ENCODE results near the gene FAM120B. TPM values are rescaled to one million over a fixed set of nuclear protein-coding genes. Genes with fewer than 3 reads are reported as not detected.

FAM120B gene
- total RNA-seq, 1 experiment from 2014 or later = 15.2 TPM

- TF ChIP-seq NFATC4 (CRISPR knock-in tag; IDR thresholded peaks at IDR 0.05) (no peak), ZNF138 (CRISPR knock-in tag; conservative IDR thresholded peaks at IDR 0.05) (no peak), HMGA2 (CRISPR knock-in tag; IDR thresholded peaks at IDR 0.05) (no peak)
These were observed 13.0 kb upstream of the FAM120B start (continued) for GRCh38 chr6:170293341-170294231.

- Mint-ChIP-seq H3K36me3 (peaks cover 8% of the 10 kb centered on the region), H3K9me3 (peaks cover 7% of the 10 kb centered on the region), H3K27ac (no peak overlapping the region), H3K4me3 (peak overlapping the region; percentile 88), H3K4me1 (peaks cover 47% of the 10 kb centered on the region), H3K27me3 (ENCODE audit: low read depth) (peaks cover 81% of the 10 kb centered on the region)
- ChIA-PET POLR2A (no interaction called here), CTCF (interaction anchor here (0.7 to 1.2 kb wide), 2 partner anchors 71 to 463 kb away, joined by 4 to 6 read pairs; no protein-coding TSS in a partner anchor)
- DNase-seq (ENCODE audit: low spot score) (no peak), ATAC-seq (no peak)
- TF ChIP-seq RORB (CRISPR knock-in tag; IDR thresholded peaks at IDR 0.05) = no peak
- no peak for TF ChIP-seq NR2C2 (CRISPR knock-in tag; IDR thresholded peaks at IDR 0.05)
- no peak for TF ChIP-seq ATF6 (CRISPR knock-in tag; IDR thresholded peaks at IDR 0.05)
These were observed 12.2 kb upstream of the FAM120B start for GRCh38 chr6:170294298-170294730.

GRCh38 chr6:170294813-170295509 lies 11.6 kb upstream of the FAM120B start:
- Mint-ChIP-seq H3K36me3 (peaks cover 14% of the 10 kb centered on the region), H3K27ac (no peak overlapping the region), H3K27me3 (ENCODE audit: low read depth) (peaks cover 83% of the 10 kb centered on the region), H3K4me1 (peaks cover 47% of the 10 kb centered on the region), H3K9me3 (peaks cover 13% of the 10 kb centered on the region), H3K4me3 (peak overlapping the region; percentile 88)
- DNase-seq (ENCODE audit: low spot score) = no peak
- TF ChIP-seq PREB (CRISPR knock-in tag; IDR thresholded peaks at IDR 0.05; ENCODE audit: borderline replicate concordance) = no peak
- TF ChIP-seq NFYB (CRISPR knock-in tag; conservative IDR thresholded peaks at IDR 0.05; ENCODE audit: low read depth) = no peak
- no peak for TF ChIP-seq SMAD3 (CRISPR knock-in tag; IDR thresholded peaks at IDR 0.05; ENCODE audit: borderline replicate concordance)
- no peak for TF ChIP-seq ZNF263 (CRISPR knock-in tag; IDR thresholded peaks at IDR 0.05; ENCODE audit: low read depth)
- TF ChIP-seq TCF7 (CRISPR knock-in tag; IDR thresholded peaks at IDR 0.05; ENCODE audit: low read depth) = no peak
- CTCF ChIA-PET = no interaction called here
- no peak for ATAC-seq
- POLR2A ChIA-PET = interaction anchor here (1.0 to 1.3 kb wide), 2 partner anchors 8 to 9 kb away, joined by 3 to 4 read pairs; no protein-coding TSS in a partner anchor

- peak; percentile 60 for ATAC-seq
- POLR2A ChIA-PET = interaction anchor here (1.0 to 1.3 kb wide), 2 partner anchors 8 to 9 kb away, joined by 3 to 4 read pairs; no protein-coding TSS in a partner anchor
- CTCF ChIA-PET = interaction anchor here (0.8 to 1.0 kb wide), 2 partner anchors 108 to 221 kb away, joined by 3 read pairs; no protein-coding TSS in a partner anchor
- Mint-ChIP-seq H3K36me3 (peaks cover 22% of the 10 kb centered on the region), H3K4me1 (peaks cover 47% of the 10 kb centered on the region), H3K9me3 (peaks cover 21% of the 10 kb centered on the region), H3K4me3 (peak overlapping the region; percentile 62), H3K27ac (peak overlapping the region; percentile 60; the same call in 1 of the 2 replicates), H3K27me3 (ENCODE audit: low read depth) (peaks cover 84% of the 10 kb centered on the region)
- peak; percentile 91 for DNase-seq (ENCODE audit: low spot score)
- TF ChIP-seq NFE2L1 (CRISPR knock-in tag; IDR thresholded peaks at IDR 0.05) = peak; percentile 81
- peak; percentile 70; the same call in 1 of the 2 replicates for TF ChIP-seq ETV6 (CRISPR knock-in tag; IDR thresholded peaks at IDR 0.05)
- TF ChIP-seq ZNF219 (CRISPR knock-in tag; IDR thresholded peaks at IDR 0.05; ENCODE audit: borderline replicate concordance) = no peak
- TF ChIP-seq ZNF138 (CRISPR knock-in tag; conservative IDR thresholded peaks at IDR 0.05) = no peak; the same call in 1 of the 2 replicates
- no peak for TF ChIP-seq HMGA2 (CRISPR knock-in tag; IDR thresholded peaks at IDR 0.05)
- TF ChIP-seq STAT6 (CRISPR knock-in tag; conservative IDR thresholded peaks at IDR 0.05; ENCODE audit: low read depth) = no peak
- TF ChIP-seq ZNF423 (CRISPR knock-in tag; IDR thresholded peaks at IDR 0.05) = peak; percentile 23; the same call in 1 of the 2 replicates
- TF ChIP-seq KAT7 (CRISPR knock-in tag; IDR thresholded peaks at IDR 0.05; ENCODE audit: borderline replicate concordance) = no peak
- no peak for TF ChIP-seq ATF3 (CRISPR knock-in tag; conservative IDR thresholded peaks at IDR 0.05)
These were observed 10.8 kb upstream of the FAM120B start for GRCh38 chr6:170295510-170296422.

Data from WTC11 (cell line).